NCI-H146 (cell line): ENCODE results near the gene TPT1.
"Not testable (repeated sequence)": the region's sequence is repeated elsewhere in the genome, so short reads cannot be mapped to it uniquely, and the experiment has no call there.

Experiments
- DNase-seq: peaks from one replicate; lab custom pipeline; 2025; lab: John Stamatoyannopoulos, UW

Gene TPT1

DNA sequence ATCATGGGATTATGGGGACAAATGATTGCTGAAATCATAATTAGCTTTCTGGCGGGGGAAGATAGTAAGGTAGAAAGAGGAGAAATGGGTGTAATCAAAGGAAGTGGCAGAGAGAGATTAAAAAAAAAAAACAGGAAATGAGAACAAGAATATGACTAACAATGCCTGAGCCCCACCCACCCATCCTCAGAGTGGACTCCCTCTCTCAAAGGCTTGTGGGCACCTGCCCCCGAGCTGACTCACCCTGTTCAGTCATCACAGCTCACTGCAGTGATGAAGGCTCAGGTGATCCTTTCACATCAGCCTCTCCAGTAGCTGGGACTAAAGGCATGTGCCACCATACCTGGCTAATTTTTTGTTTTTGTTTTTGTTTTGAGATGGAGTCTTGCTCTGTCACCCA, 26.4 kb upstream of the TPT1 start:
- peak; percentile 45 for DNase-seq

DNA sequence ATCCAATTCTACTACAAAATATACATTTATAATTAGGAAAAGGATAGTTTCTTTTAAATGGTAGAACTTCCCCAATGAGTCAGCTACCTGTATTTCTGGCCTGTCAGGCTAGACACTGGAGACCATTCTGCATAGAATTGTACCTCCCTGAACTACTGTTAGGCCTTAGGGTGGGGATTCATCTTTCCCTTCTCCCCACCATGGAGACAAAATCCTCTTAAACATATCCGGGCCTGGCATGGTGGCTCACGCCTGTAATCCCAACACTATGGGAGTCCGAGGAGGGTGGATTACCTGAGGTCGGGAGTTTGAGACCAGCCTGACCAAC, 24.5 kb upstream of the TPT1 start:
- no peak for DNase-seq

DNA sequence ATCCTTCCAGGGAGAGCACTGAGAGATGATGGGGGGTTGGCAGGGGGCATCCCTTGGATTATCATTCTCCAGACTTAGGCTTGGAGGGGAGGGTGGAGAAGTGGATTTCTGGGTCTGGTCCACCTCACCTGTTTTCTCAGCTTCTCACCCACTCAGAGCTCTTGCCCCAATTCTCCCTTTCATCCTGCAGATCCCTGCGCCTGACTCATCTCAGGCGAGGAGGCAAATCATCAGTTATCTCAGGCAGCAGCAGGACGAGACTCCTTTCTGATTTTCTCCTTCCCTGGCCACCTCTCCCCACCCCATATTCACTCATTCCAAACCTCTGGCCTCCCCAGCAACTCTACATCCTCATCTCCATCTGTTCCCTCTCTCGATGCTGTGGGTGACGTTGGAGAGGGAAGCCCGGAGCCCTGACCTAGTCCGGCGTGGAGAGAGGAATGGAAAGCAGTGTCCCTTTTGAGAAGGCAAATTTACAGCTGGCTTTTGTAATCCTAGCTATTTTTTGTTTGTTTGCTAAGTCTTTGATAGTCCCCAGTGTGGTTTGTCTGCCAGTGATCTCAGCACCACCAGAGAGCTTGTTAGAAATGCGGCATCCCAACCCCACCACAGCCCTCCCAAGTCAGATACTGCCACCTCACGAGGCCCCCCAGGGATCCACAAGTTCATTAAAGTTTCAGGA, 24.0 kb upstream of the TPT1 start:
- no peak for DNase-seq

DNA sequence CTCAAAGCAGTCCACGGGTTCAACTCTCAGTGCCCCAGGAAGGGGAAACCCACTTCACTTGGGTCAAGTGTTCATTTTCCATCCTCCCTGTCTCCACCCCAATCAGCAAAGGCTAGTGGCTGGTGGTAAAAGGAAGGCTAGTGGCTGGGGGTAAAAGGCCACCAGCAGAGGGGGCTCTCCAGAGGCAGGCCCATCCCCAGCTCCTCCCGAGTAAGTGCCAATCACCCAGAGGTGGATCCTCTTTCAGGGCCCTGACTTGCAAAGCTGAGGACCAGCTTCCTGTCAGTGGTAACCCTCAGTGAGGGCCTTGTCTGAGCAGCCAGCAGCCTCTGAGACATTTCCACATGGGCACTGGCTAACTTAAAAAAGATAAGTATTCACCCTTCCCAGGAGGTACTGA, 22.0 kb upstream of the TPT1 start:
- DNase-seq, result peak; percentile 3

DNA sequence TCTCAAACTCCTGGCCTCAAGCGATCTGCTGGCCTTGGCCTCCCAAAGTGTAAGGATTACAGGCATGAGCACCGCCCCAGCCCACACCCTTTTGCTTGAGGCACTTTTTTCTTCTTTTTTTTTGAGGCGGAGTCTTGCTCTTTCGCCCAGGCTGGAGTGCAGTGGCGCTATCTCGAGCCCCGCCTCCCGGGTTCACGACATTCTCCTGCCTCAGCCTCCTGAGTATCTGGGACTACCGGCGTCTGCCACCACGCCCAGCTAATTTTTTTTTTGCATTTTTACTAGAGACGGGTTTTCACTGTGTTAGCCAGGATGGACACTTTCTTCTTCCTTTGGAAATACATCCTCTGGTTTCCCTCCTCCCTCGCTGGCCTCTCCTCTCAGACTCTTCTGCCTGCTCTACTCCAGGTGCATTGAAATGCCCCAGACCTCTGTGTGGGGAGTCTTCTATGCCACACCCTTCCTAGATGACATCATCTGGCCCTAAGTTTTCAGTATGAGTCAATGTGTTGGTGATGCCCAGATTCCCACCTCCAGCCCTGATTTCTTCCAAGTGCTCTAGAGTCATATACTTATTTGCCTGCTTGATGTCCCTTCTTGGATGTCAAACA, 20.7 kb upstream of the TPT1 start:
- no peak for DNase-seq

DNA sequence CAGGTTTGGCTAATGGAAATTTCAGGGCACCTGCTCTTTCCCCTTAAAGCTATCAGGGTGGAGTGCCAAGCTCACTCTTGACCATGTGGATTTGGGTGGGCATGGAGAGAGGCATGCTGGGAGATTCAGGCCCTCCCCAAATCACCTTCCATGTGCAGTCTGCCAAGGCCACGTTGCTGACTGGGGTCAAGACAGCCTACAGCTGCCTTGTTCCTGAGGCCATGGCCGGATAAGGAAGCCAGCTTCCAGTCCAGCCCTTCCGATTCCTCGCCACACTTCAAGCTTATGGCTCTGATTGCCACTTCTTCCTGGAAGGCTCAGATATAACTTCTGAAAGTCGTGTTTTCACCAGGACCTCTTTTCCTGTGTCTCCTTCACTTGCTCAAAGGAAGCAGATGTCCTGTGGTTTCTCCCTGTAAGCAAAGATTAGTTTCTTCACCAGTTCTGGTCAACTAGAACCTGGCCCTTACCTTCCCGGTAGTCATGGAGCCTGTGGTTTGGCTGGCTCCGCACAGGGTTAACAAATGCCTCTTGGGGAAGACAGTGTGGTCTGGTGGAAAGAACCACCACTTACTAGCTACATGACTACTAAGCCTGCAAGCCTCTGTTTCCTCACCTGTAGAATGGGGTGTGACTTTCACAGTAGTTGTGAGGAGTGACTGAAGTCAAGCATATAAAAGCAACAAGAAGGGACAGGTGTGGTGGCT, 16.1 kb upstream of the TPT1 start:
- DNase-seq, result no peak

DNA sequence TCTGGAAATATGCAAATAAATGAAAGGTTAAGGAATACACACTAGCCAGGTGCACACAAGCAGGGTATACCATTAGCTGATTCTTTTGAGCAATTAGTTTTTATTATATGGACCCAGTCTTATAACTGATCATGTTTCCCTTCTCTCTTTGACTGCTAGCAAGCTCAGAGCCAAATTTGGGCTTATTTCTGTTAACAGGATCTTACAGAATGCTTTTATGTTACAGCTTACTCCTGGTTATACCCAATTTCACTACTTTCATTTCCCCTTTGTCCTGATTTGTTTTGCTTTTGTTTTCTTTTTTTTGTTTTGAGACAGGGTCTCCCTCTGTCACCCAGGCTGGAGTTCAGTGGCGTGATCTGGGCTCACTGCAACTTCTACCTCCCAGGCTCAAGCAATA, 12.9 kb upstream of the TPT1 start:
- no peak for DNase-seq

DNA sequence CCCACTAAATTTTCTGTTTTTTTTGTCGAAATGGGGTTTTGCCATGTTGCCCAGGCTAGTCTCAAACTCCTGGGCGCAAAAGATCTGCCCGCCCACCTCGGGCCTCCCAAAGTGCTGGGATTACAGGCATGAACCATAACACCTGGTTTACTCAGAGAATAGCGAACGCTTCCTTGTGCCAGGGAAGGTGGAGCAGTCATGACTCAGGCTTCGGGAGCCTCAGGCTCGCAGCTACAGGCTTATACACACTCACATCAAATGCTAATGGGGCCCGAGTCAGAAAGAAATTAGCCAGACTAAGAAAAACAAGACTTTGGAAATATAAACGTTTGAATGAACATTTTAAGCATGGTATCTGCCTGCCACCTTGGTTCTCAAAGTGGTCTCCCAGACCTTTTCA, 11.0 kb upstream of the TPT1 start:
- DNase-seq, result no peak

DNA sequence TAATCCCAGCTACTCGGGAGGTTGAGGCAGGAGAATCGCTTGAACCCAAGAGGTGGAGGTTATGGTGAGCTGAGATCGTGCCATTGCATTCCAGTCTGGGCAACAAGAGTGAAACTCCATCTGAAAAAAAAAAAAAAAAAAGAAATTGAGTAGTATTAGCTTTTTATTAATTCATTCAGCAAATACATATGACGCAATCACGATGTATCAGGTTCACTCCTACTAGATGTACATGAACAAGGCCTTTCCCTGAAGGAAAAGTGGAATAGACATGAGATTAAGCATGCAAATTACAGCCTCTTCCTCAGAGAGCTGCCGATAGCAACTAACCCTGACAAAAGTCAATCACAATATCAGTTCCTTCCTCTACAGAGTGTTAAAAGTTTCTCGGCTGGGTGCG, 9.2 kb upstream of the TPT1 start:
- DNase-seq, result no peak

DNA sequence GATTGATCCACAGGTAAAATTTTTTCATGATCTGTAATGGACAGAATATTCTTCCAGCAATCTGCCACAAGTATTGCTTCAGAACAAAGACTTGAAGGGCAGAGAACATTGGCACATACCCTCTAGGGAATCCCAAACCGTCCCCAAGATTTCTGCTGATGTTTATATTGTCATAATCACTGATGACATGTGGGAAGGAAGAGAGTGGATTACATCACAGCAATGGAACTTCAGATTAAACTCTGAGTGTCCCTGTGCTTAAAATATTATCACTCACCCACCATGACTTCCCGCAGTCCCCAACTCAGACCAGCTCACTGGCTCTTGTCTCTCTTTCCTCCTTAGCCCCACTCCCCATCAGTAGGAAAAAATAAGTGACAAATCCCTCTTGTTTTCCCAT, 8.5 kb upstream of the TPT1 start:
- no peak for DNase-seq

DNA sequence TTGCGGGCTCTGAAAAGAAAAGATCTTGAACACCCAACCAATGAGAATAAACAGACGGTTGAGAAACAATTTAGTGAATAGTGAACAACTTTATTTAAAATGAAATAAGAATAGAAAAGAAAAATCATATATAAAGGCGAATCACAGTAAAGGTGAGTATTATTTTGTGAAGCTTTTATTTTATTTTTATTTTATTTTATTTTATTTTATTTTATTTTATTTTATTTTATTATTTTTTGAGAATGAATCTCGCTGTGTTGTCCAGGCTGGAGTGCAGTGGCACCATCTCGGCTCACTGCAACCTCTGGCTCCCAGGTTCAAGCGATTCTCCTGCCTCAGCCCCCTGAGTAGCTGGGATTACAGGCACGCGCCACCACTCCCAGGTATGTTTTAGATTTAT, 3.1 kb upstream of the TPT1 start:
- DNase-seq, result not testable (repeated sequence)

DNA sequence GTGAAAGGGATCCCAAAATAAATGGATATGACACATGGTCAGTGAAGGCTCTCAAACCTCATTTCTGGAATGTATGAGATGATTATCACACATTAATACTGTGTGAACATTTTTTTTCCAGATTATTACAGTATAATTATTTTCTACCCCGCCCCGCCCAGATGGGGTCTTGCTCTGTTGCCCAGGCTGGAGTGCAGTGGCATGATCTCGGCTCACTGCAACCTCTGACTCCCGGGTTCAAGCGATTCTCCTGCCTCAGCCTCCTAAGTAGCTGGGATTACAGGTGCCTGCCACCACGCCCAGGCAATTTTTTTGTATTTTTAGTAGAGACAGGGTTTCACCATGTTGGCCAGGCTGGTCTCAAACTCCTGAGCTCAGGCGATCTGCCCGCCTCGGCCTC, 2.1 kb upstream of the TPT1 start:
- not testable (repeated sequence) for DNase-seq

DNA sequence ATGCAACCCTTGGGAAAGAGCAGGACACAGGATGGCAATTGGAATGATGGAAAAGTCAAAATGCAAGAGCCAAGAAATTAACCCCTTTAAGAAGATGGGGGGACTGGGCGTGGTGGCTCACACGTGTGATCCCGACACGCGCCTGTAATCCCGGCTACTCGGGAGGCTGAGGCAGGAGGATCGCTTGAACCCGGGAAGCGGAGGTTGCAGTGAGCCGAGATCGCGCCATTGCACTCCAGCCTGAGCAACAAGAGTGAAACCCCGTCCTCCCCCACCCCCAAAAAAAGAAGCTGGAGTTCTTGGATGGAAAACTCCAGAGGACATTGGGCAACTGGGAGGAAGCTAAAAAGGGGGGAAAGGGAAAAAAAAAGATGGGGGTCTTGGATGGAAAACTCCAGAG, 1.7 kb upstream of the TPT1 start:
- DNase-seq, result not testable (repeated sequence)

DNA sequence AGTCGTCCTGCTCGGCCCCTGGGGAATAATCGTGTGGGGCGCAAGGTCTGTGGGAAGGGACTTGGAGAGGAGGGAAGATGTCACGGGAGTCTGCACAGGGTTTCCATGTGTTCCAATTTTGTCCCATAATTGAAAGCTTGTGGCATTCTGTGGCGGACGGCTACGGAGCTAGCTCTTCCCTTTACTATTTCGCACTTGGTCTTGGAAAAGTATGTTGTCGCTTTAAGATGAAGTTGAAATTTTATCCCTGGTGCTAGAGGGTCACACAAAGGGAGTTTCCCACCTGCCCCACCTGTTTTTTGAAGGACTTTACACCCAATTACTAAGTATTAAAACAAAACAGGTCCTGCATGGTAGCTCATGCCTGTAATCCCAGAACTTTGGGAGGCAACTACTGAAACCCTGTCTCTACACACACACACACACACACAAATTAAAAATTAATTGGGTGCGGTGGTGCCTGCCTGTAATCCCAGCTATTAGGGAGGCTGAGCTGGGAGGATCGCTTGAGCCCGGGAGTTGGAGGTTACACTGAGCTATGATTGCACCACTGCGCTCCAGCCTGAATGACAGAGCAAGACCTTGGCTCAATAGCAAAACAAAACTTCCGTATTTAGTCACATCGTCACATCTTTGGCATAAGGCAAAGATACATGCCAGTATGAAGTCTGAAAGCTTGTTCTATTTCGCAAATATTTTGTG, 967 bp upstream of the TPT1 start:
- peak; percentile 48 for DNase-seq

DNA sequence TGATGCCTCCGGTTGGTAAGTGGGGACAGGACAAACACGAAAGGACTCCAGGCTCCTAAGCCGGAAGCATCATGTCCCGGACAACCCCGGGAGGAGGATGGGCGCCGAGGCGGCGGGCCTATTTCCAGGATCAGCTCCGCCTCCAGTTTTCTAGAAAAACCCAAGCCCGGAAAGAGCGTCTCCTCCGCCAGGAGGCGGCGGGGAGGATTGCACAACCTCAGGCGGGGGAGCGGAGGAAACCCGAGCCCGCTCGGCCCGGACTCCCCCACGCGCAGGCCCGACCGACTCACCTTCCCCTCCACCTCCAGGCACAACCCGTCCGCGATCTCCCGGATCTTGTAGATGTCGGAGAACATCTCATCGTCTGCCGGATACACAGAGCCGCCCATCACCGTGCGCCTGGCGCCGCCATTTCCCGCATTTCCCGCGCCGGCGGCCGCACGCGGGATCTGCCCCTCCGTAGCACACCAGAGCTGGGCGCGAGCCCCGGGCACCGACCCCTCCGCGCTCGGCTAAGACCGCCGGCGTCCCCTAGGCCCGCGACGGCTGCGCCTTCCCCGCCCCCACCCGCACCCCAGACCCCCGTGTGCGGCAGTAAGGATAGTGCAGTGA, 455 bp downstream of the TPT1 start:
- DNase-seq, result peak; percentile 85

DNA sequence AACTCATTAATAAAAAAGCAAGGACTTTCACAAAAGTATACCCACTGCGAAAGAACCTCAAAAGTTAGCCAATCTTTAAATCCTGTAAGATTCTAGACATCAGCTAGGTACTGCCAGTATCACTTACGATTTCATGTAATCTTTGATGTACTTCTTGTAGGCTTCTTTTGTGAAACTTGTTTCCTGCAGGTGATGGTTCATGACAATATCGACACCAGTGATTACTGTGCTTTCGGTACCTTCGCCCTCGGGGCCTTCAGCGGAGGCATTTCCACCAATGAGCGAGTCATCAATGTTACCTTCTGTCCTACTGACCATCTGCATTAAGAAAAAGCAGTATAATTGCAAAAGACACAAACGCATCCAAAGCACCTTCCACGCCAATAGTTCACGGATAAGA, 1.1 kb downstream of the TPT1 start:
- DNase-seq, result no peak

DNA sequence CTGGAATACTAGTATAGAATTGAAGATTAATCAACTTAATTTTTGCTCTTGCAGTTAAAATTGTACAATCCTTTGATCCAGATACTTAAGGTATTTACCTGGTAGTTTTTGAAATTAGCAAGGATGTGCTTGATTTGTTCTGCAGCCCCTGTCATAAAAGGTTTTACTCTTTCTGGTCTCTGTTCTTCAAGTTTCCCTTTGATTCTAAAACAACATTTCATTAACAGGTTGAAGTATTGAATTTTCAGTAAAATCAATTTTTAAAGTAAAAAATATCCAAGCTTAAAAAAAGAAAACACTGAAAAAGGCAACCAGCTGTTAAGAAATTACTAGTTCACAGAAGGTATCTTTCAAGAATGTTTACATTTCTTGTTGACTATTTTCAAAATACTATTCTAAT, 1.6 kb downstream of the TPT1 start:
- no peak for DNase-seq

DNA sequence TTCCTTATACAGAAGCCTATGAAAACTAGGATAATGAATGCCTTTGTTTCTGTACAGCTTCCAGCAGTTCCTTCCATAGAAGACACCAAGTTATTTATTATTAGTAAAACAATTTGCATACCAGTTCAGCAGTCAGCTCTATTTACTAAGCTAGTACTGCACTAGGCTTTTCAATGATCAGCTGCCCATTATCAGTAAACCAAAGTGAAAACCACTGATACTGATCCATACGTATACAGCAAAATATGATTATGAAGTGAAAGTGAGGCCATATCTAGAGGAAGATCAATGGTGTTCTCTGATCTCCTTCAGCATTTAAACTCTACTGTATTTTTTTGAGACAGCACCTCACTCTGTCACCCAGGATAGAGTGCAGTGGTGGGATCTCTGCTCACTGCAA, 3.2 kb downstream of the TPT1 start:
- DNase-seq, result no peak

DNA sequence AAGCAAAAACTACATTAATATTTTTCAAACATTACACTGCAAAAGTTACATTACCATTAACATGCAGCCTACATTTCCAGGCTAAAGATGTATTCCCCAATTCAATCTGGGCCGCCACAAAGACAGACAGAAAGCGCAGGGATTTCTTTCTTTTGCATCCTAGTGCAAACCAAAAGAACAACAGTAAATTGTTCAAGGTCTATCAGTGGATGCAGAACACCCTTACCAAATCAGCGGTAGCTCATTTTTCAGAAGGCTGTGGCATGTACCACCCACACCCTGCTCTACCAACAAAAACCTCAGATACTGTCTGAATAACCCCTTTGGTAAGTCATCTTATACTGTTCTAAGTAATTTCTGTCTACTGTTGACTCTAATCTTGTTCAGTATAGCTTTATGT, 3.6 kb downstream of the TPT1 start:
- DNase-seq, result no peak

DNA sequence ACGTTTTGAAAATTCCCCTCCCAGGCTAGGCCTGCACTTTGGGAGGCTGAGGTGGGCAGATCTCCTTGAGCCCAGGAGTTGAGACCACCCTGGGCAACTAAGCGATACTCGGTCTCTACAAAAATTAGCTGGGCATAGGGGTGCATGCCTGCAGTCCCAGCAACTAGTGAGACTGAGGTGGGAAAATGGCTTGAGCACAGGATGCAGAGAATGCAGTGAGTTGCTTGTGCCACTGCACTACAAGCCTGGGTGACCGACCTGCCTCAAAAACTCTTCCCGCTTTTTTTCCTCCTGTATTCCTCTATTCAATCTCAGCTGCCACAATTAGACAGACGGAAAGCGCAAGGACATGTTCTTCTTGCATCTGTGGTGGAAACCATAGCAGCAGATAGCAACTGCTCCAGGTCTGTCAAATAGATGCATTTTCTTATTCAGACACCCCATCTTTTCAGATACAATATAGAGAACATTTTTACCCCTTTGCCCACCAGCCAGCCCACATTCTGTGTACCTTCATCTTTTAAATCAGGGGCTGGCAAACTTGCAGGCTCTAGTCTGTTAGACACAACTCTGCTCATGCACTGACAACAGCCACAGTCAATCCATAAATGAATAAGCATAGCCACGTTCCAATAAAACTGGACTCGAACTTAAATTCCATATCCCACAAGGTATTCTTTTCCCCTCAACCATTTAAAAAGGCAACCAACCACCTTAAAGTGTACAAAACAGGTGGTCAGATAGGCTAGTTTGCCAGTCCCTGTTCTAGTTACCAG, 4.8 kb downstream of the TPT1 start:
- no peak for DNase-seq

DNA sequence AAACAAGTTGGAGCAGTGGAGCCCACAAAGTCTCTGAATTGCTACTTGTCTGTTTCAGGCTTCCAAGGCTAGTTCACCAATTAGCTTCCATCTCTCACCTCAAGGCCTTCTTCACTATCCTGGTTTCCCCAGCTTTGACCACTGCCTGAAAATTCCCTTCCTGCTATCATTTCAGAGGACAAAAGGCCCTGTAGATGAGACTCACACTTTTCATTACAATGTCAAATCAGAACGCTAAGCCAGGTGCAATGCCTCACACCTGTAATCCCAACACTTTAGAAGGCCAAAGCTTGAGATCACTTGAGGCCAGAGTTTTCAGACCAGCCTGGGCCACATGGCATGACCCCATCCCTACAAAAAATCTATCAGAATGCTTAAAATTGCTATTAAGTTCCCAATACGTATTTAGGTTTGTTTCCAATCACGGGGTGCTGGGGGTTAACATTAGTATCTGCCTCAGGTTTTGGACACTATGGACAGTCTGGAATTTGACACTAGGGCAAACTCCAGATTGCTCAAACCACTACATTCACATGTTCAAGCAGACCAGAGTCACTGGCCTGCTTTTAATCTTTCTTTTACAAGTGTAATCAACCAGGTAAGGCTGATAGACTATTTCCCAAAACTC, 5.5 kb downstream of the TPT1 start:
- DNase-seq, result no peak
